Measurements from ENCODE around the gene DBP. TPM values are rescaled to one million over a fixed set of nuclear protein-coding genes. Genes with fewer than 3 reads are reported as not detected.

DBP gene
- total and polyA plus RNA-seq, 2 experiments from 2014 or later = 5.7 to 6.3 TPM

DNA sequence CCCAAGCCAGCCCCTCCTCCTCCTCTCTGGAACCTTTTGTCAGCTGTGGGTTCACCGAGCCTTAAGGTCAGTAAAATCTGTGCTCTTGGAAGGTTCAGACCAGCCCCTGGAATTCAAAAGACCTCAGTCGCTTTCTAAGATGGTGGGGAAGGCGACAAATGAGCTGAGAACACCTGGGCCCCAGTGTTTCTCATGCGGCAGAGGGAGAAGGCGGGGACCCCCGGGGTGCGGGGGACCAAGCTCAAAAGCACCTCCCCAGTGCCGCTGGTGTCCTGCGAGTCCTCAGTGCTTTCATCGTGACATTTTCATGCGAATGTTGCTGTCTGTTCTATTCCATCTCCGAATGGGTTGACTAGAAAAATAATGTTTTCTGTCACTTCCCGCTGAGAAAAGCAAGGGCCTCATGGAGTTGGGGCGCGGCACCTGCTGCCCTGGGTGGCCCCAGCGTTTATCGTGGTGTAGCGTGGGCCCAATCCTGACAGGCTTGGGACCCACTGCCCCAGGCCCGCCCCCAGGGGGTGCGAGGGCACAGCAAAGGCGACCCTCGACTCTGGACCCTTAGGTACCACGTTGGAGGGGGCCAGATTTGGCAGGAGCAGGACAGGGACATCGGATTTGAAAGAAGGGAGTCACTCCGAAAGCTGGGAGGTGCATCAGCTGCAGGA lies 36.4 kb upstream of the DBP start:
- Histone ChIP-seq H2AFZ (peak overlapping the region; percentile 96), H3K36me3 (ENCODE audit: insufficient read depth) (no peaks in the 10 kb centered on the region), H3K79me2 (replicated peaks; ENCODE audit: insufficient read depth) (no peaks in the 10 kb centered on the region), H3K4me1 (ENCODE audit: insufficient read depth) (peaks cover 23% of the 10 kb centered on the region), H3K27ac (ENCODE audit: low read depth) (no peak overlapping the region), H3K4me3 (peak overlapping the region; percentile 34; the same call in 1 of the 2 replicates), H3K9me2 (ENCODE audit: insufficient read depth) (no peaks in the 10 kb centered on the region), H3K27me3 (ENCODE audit: insufficient read depth) (no peaks in the 10 kb centered on the region), H3F3A (replicated peaks; ENCODE audit: low read depth) (no peaks in the 10 kb centered on the region), H3K4me2 (peak overlapping the region; percentile 75), H4K20me1 (replicated peaks; ENCODE audit: insufficient read depth) (no peaks in the 10 kb centered on the region)
- TF ChIP-seq EZH2 (IDR thresholded peaks at IDR 0.05; ENCODE audit: low read depth, unreplicated experiment) (no peak), ZNF114 (CRISPR knock-in tag; IDR thresholded peaks at IDR 0.05) (no peak), POLR2AphosphoS5 (IDR thresholded peaks at IDR 0.05; ENCODE audit: low read depth) (no peak), CREB1 (CRISPR knock-in tag; IDR thresholded peaks at IDR 0.05; ENCODE audit: low read depth) (no peak), JUNB (IDR thresholded peaks at IDR 0.05; ENCODE audit: unreplicated experiment) (no peak), NANOG (IDR thresholded peaks at IDR 0.05; ENCODE audit: borderline replicate concordance) (no peak)
- TF ChIP-seq, protein P1, sequence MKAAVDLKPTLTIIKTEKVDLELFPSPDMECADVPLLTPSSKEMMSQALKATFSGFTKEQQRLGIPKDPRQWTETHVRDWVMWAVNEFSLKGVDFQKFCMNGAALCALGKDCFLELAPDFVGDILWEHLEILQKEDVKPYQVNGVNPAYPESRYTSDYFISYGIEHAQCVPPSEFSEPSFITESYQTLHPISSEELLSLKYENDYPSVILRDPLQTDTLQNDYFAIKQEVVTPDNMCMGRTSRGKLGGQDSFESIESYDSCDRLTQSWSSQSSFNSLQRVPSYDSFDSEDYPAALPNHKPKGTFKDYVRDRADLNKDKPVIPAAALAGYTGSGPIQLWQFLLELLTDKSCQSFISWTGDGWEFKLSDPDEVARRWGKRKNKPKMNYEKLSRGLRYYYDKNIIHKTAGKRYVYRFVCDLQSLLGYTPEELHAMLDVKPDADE (IDR thresholded peaks at IDR 0.05) = no peak
- TF ChIP-seq, protein P2, sequence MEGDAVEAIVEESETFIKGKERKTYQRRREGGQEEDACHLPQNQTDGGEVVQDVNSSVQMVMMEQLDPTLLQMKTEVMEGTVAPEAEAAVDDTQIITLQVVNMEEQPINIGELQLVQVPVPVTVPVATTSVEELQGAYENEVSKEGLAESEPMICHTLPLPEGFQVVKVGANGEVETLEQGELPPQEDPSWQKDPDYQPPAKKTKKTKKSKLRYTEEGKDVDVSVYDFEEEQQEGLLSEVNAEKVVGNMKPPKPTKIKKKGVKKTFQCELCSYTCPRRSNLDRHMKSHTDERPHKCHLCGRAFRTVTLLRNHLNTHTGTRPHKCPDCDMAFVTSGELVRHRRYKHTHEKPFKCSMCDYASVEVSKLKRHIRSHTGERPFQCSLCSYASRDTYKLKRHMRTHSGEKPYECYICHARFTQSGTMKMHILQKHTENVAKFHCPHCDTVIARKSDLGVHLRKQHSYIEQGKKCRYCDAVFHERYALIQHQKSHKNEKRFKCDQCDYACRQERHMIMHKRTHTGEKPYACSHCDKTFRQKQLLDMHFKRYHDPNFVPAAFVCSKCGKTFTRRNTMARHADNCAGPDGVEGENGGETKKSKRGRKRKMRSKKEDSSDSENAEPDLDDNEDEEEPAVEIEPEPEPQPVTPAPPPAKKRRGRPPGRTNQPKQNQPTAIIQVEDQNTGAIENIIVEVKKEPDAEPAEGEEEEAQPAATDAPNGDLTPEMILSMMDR (conservative IDR thresholded peaks at IDR 0.05; ENCODE audit: low read depth in 2 of 2) = no peak
- TF ChIP-seq, protein P3, sequence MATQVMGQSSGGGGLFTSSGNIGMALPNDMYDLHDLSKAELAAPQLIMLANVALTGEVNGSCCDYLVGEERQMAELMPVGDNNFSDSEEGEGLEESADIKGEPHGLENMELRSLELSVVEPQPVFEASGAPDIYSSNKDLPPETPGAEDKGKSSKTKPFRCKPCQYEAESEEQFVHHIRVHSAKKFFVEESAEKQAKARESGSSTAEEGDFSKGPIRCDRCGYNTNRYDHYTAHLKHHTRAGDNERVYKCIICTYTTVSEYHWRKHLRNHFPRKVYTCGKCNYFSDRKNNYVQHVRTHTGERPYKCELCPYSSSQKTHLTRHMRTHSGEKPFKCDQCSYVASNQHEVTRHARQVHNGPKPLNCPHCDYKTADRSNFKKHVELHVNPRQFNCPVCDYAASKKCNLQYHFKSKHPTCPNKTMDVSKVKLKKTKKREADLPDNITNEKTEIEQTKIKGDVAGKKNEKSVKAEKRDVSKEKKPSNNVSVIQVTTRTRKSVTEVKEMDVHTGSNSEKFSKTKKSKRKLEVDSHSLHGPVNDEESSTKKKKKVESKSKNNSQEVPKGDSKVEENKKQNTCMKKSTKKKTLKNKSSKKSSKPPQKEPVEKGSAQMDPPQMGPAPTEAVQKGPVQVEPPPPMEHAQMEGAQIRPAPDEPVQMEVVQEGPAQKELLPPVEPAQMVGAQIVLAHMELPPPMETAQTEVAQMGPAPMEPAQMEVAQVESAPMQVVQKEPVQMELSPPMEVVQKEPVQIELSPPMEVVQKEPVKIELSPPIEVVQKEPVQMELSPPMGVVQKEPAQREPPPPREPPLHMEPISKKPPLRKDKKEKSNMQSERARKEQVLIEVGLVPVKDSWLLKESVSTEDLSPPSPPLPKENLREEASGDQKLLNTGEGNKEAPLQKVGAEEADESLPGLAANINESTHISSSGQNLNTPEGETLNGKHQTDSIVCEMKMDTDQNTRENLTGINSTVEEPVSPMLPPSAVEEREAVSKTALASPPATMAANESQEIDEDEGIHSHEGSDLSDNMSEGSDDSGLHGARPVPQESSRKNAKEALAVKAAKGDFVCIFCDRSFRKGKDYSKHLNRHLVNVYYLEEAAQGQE (IDR thresholded peaks at IDR 0.05; ENCODE audit: unreplicated experiment) = no peak
- TF ChIP-seq, protein P4, sequence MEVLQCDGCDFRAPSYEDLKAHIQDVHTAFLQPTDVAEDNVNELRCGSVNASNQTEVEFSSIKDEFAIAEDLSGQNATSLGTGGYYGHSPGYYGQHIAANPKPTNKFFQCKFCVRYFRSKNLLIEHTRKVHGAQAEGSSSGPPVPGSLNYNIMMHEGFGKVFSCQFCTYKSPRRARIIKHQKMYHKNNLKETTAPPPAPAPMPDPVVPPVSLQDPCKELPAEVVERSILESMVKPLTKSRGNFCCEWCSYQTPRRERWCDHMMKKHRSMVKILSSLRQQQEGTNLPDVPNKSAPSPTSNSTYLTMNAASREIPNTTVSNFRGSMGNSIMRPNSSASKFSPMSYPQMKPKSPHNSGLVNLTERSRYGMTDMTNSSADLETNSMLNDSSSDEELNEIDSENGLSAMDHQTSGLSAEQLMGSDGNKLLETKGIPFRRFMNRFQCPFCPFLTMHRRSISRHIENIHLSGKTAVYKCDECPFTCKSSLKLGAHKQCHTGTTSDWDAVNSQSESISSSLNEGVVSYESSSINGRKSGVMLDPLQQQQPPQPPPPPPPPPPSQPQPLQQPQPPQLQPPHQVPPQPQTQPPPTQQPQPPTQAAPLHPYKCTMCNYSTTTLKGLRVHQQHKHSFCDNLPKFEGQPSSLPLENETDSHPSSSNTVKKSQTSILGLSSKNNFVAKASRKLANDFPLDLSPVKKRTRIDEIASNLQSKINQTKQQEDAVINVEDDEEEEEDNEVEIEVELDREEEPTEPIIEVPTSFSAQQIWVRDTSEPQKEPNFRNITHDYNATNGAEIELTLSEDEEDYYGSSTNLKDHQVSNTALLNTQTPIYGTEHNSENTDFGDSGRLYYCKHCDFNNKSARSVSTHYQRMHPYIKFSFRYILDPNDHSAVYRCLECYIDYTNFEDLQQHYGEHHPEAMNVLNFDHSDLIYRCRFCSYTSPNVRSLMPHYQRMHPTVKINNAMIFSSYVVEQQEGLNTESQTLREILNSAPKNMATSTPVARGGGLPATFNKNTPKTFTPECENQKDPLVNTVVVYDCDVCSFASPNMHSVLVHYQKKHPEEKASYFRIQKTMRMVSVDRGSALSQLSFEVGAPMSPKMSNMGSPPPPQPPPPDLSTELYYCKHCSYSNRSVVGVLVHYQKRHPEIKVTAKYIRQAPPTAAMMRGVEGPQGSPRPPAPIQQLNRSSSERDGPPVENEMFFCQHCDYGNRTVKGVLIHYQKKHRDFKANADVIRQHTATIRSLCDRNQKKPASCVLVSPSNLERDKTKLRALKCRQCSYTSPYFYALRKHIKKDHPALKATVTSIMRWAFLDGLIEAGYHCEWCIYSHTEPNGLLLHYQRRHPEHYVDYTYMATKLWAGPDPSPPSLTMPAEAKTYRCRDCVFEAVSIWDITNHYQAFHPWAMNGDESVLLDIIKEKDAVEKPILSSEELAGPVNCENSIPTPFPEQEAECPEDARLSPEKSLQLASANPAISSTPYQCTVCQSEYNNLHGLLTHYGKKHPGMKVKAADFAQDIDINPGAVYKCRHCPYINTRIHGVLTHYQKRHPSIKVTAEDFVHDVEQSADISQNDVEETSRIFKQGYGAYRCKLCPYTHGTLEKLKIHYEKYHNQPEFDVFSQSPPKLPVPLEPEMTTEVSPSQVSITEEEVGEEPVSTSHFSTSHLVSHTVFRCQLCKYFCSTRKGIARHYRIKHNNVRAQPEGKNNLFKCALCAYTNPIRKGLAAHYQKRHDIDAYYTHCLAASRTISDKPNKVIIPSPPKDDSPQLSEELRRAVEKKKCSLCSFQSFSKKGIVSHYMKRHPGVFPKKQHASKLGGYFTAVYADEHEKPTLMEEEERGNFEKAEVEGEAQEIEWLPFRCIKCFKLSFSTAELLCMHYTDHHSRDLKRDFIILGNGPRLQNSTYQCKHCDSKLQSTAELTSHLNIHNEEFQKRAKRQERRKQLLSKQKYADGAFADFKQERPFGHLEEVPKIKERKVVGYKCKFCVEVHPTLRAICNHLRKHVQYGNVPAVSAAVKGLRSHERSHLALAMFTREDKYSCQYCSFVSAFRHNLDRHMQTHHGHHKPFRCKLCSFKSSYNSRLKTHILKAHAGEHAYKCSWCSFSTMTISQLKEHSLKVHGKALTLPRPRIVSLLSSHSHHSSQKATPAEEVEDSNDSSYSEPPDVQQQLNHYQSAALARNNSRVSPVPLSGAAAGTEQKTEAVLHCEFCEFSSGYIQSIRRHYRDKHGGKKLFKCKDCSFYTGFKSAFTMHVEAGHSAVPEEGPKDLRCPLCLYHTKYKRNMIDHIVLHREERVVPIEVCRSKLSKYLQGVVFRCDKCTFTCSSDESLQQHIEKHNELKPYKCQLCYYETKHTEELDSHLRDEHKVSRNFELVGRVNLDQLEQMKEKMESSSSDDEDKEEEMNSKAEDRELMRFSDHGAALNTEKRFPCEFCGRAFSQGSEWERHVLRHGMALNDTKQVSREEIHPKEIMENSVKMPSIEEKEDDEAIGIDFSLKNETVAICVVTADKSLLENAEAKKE (CRISPR knock-in tag; IDR thresholded peaks at IDR 0.05) = no peak
- peak overlapping the region; percentile 36; the same call in 1 of the 3 replicates for H3K4me3 Mint-ChIP-seq
- ATAC-seq (peak; percentile 3; the same call in 2 of the 3 replicates), DNase-seq (ENCODE audit: low spot score) (no peak)
- peaks cover 33% of the 10 kb centered on the region for H3K4me1 Mint-ChIP-seq
- peaks cover 23% of the 10 kb centered on the region for H3K27me3 Mint-ChIP-seq (ENCODE audit: insufficient read depth, low read depth, poor library complexity)
- no peak overlapping the region for H3K27ac Mint-ChIP-seq
- H3K9me3 Mint-ChIP-seq = peaks cover 9% of the 10 kb centered on the region; the same call in 2 of the 3 replicates
- no peaks in the 10 kb centered on the region; the same call in 2 of the 3 replicates for H3K36me3 Mint-ChIP-seq (ENCODE audit: low read depth)

Measured in GM23338 (cell line).